ENCODE data around the gene WDR93.

DNA sequence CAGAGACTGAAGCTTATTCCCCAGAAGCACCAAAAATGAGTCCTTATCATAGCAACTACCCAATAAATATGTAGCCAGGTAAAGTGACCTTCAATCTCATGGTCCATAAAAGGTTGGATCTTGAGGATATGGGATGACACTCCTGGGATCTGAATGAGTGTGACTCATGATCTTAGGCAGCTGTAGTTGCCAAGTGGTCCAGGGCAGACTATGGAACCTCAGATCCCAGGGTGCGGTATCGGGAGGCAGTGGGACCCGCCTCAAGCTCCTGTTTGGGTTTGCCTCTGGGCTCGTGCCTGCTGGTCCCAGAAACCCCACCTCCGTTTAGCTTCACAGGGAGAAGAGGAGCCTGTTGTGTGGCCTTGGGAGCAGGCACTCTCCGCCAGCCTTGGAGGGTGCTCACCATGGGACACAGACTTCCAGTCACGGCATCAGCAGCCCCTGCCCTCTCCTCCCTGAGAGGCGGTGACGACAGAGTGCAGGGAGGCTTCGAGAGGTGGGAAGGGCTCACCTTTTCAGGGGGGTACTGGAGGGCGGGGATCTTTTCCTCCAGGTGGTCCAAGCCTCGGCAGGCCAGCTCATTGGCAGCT, 19.5 kb upstream of the WDR93 start:
- no peak for TF ChIP-seq POLR2AphosphoS5 (IDR thresholded peaks at IDR 0.05; ENCODE audit: low read depth, low read length)
- no peak for TF ChIP-seq POLR2A (IDR thresholded peaks at IDR 0.05; ENCODE audit: low read depth, low read length)
- TF ChIP-seq TAF1 (IDR thresholded peaks at IDR 0.05; ENCODE audit: borderline replicate concordance, low read depth, low read length) = no peak
